Endothelial cell of umbilical vein (primary cell): ENCODE data around the gene NPS. TPM values are rescaled to one million over a fixed set of nuclear protein-coding genes. Genes with fewer than 3 reads are reported as not detected.

ENCODE experiments used
- BruUV-seq: library from RNA; stranded (reverse); fragments of 400-500 nt; replicated peaks from 2 replicates; lab custom pipeline; 2021; lab: Mats Ljungman, UMichigan
- CTCF ChIA-PET: fragments of 300-600, 350-600 bp; sonication (Branson Sonifier 250); formaldehyde crosslinking; loops from one replicate; lab custom pipeline; 2021; ENCODE audit warnings: antibody characterized with exemption, inconsistent platforms; lab: Charles Lee
- POLR2A ChIA-PET: fragments of 300-600, 350-600 bp; sonication (Branson Sonifier 250); formaldehyde crosslinking; loops from one replicate; lab custom pipeline; 2021; ENCODE audit warnings: antibody characterized with exemption, inconsistent platforms; lab: Charles Lee
- DNase-seq: peaks from one replicate; pipeline ENCODE4 v3.0.0-alpha.2; 2011; ENCODE audit warnings: low read depth, low spot score
- FAIRE-seq: peaks from 2 replicates; lab custom pipeline; 2011; peaks lifted over from hg19 to GRCh38; lab: Jason Lieb, UNC
- H2AFZ ChIP-seq: 2 replicates; pipeline ENCODE4 v1.6.0; 2012; ENCODE audit warnings: low read depth, low read length, control low read depth, inconsistent platforms
- H3K27ac ChIP-seq: 2 replicates; pipeline ENCODE4 v1.5.1; 2011; ENCODE audit warnings: low read depth, mild to moderate bottlenecking, control low read depth, low read length, moderate library complexity; ENCODE audit not compliant: insufficient read depth
- H3K27me3 ChIP-seq, 2 experiments: 2 replicates each; pipeline versions ENCODE4 v1.6.0 to v1.6.1; 2011; ENCODE audit warnings: low read length in 2 of 2, mixed read lengths in 1 of 2; ENCODE audit not compliant: control insufficient read depth in 2 of 2, insufficient read depth in 2 of 2
- H3K36me3 ChIP-seq, 2 experiments: 2 replicates in 1 of 2; 3 replicates in 1 of 2; pipeline ENCODE4 v1.5.1; 2011; ENCODE audit warnings: low read length in 2 of 2, mild to moderate bottlenecking in 1 of 2, moderate library complexity in 1 of 2; ENCODE audit not compliant: control insufficient read depth in 2 of 2, insufficient read depth in 2 of 2; ENCODE audit errors: extremely low read depth in 1 of 2
- H3K4me1 ChIP-seq: 3 replicates; pipeline ENCODE4 v1.5.1; 2011; ENCODE audit warnings: mild to moderate bottlenecking, low read length; ENCODE audit not compliant: control insufficient read depth, insufficient read depth; ENCODE audit errors: extremely low read depth
- H3K4me2 ChIP-seq: 2 replicates; pipeline ENCODE4 v1.6.1; 2011; ENCODE audit warnings: low read length, control low read depth, mixed read lengths; ENCODE audit not compliant: insufficient read depth
- H3K4me3 ChIP-seq, 3 experiments: fragments of 200-600 bp in 1 of 3; sonication (generic), shearing (Covaris generic) in 1 of 3; replicated peaks in 1 of 3; 2 replicates each; pipeline ENCODE4 v1.5.1; 2011 to 2016; ENCODE audit warnings: control low read depth in 3 of 3, low read length in 3 of 3, mild to moderate bottlenecking in 2 of 3, inconsistent platforms in 1 of 3, low read depth in 1 of 3, moderate library complexity in 1 of 3; ENCODE audit not compliant: insufficient read depth in 1 of 3
- H3K79me2 ChIP-seq: 2 replicates; pipeline ENCODE4 v1.6.0; 2012; ENCODE audit warnings: low read length, inconsistent platforms; ENCODE audit not compliant: control insufficient read depth, insufficient read depth
- H3K9ac ChIP-seq: replicated peaks from 2 replicates; pipeline ENCODE3; 2011; ENCODE audit warnings: low read length, control low read depth; ENCODE audit not compliant: insufficient read depth; ENCODE audit errors: extremely low read depth
- H3K9me1 ChIP-seq: replicated peaks from 3 replicates; pipeline ENCODE4 v1.6.0; 2011; ENCODE audit warnings: mild to moderate bottlenecking, low read length; ENCODE audit not compliant: control insufficient read depth, insufficient read depth; ENCODE audit errors: extremely low read depth
- H3K9me3 ChIP-seq: replicated peaks from 2 replicates; pipeline ENCODE4 v1.5.1; 2012; ENCODE audit warnings: low read length, inconsistent platforms; ENCODE audit not compliant: control insufficient read depth, insufficient read depth
- H4K20me1 ChIP-seq: replicated peaks from 2 replicates; pipeline ENCODE3; 2011; ENCODE audit warnings: mild to moderate bottlenecking, low read length; ENCODE audit not compliant: control insufficient read depth, insufficient read depth; ENCODE audit errors: extremely low read depth
- EZH2 ChIP-seq: IDR thresholded peaks from 2 replicates; pipeline ENCODE4 v1.6.1; 2012; ENCODE audit warnings: borderline replicate concordance, low read depth, mild to moderate bottlenecking, moderate library complexity, low read length, inconsistent platforms; ENCODE audit not compliant: severe bottlenecking
- FOS ChIP-seq: IDR thresholded peaks from 2 replicates; pipeline ENCODE4 v1.6.1; 2011; ENCODE audit warnings: mild to moderate bottlenecking, low read length, moderate library complexity, borderline replicate concordance; ENCODE audit not compliant: insufficient read depth
- GATA2 ChIP-seq: IDR thresholded peaks from 2 replicates; pipeline ENCODE4 v1.7.0; 2011; ENCODE audit warnings: low read depth, mild to moderate bottlenecking, moderate library complexity, mixed read lengths, low read length; ENCODE audit not compliant: insufficient read length, insufficient read depth
- JUN ChIP-seq: IDR thresholded peaks from 2 replicates; pipeline ENCODE4 v1.6.1; 2011; ENCODE audit warnings: borderline replicate concordance, low read depth; ENCODE audit not compliant: insufficient read length, insufficient read depth
- MAX ChIP-seq: IDR thresholded peaks from 2 replicates; pipeline ENCODE4 v1.6.1; 2011; ENCODE audit not compliant: insufficient read depth, insufficient read length
- MYC ChIP-seq: IDR thresholded peaks from one replicate; pipeline ENCODE4 v1.6.1; 2011; ENCODE audit warnings: mild to moderate bottlenecking, low read depth, low read length
- POLR2A ChIP-seq: IDR thresholded peaks from 2 replicates; pipeline ENCODE4 v1.6.1; 2012; ENCODE audit warnings: low read depth, mild to moderate bottlenecking, control low read depth, low read length
- POLR2AphosphoS5 ChIP-seq: IDR thresholded peaks from 2 replicates; pipeline ENCODE4 v1.6.1; 2012; ENCODE audit warnings: low read depth, mild to moderate bottlenecking, control low read depth, low read length, moderate library complexity; ENCODE audit not compliant: insufficient read depth
- dilution Hi-C: fragments of 300-500 bp; cut with MboI; formaldehyde crosslinking; loops from one replicate; pipeline ENCODE4 v1.15.0; 2019; ENCODE audit warnings: low sequenced_read_pairs; ENCODE audit not compliant: extremely low pct_ligation_motif_present
- intact Hi-C: fragments of 100-400 bp; cut with micrococcal nuclease; formaldehyde crosslinking; loops from one replicate; pipeline ENCODE4 v1.10.0; 2022
- polyA plus RNA-seq, 4 experiments: library from polyadenylated mRNA; depleted of rRNA in 3 of 4; stranded (reverse) in 3 of 4; unstranded in 1 of 4; fragments of >200 nt; gene quantifications; 2 replicates each; pipeline versions ENCODE4 v1.2.1 to v1.2.3, GENCODE V29; 2011 to 2012; ENCODE audit warnings: missing spikeins in 1 of 4
- total RNA-seq: library from RNA; stranded (reverse); gene quantifications from 2 replicates; pipeline ENCODE4 v1.2.3, GENCODE V29; 2021
- TF ChIP-seq, protein P1 (sequence below), 2 donors: IDR thresholded peaks; 1 replicate in 1 of 2; 2 replicates in 1 of 2; pipeline ENCODE4 v1.5.1; 2011; ENCODE audit warnings: low read length in 2 of 2, mild to moderate bottlenecking in 2 of 2, moderate library complexity in 2 of 2, control low read depth in 1 of 2, inconsistent platforms in 1 of 2, low read depth in 1 of 2; ENCODE audit not compliant: insufficient read depth in 1 of 2; ENCODE audit errors: extremely low read depth in 1 of 2

The NPS gene
- total and polyA plus RNA-seq, 2 donors (not counting 3 experiments of a cell fraction or from before 2014, with no cell fraction given), result not detected

- Histone ChIP-seq H3K27ac (no peak overlapping the region), H3K4me3 (no peak overlapping the region), H3K36me3 (no peaks in the 10 kb centered on the region), H3K9me1 (no peaks in the 10 kb centered on the region), H3K79me2 (no peaks in the 10 kb centered on the region), H3K4me2 (no peak overlapping the region), H3K27me3 (no peaks in the 10 kb centered on the region), H3K9me3 (no peaks in the 10 kb centered on the region), H3K4me1 (no peaks in the 10 kb centered on the region), H4K20me1 (no peaks in the 10 kb centered on the region), H3K9ac (no peak overlapping the region), H2AFZ (no peak overlapping the region)
- no peak for FAIRE-seq
- no peak for DNase-seq
- intact Hi-C loops, result no loop called here
- CTCF ChIA-PET, result no interaction called here
- TF ChIP-seq JUN, result no peak
- no peak for TF ChIP-seq GATA2
- TF ChIP-seq MYC, result no peak
- no peak for TF ChIP-seq EZH2
- TF ChIP-seq POLR2A, result no peak
- TF ChIP-seq, protein P1, sequence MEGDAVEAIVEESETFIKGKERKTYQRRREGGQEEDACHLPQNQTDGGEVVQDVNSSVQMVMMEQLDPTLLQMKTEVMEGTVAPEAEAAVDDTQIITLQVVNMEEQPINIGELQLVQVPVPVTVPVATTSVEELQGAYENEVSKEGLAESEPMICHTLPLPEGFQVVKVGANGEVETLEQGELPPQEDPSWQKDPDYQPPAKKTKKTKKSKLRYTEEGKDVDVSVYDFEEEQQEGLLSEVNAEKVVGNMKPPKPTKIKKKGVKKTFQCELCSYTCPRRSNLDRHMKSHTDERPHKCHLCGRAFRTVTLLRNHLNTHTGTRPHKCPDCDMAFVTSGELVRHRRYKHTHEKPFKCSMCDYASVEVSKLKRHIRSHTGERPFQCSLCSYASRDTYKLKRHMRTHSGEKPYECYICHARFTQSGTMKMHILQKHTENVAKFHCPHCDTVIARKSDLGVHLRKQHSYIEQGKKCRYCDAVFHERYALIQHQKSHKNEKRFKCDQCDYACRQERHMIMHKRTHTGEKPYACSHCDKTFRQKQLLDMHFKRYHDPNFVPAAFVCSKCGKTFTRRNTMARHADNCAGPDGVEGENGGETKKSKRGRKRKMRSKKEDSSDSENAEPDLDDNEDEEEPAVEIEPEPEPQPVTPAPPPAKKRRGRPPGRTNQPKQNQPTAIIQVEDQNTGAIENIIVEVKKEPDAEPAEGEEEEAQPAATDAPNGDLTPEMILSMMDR (IDR thresholded peaks at IDR 0.05; ENCODE audit: extremely low read depth in 1 of 2, insufficient read depth in 1 of 2, low read depth in 1 of 2, low read length in 2 of 2), result no peak
- no peak for TF ChIP-seq FOS
- no peak for TF ChIP-seq MAX
- TF ChIP-seq POLR2AphosphoS5, result no peak
- POLR2A ChIA-PET, result no interaction called here
- BruUV-seq, result no TSS peak
- dilution Hi-C loops, result no loop called here
Measured at GRCh38 chr10:127535802-127536515, 13.2 kb upstream of the NPS start.
